SU-DHL-6 (cell line): Measurements from ENCODE around the gene PIGN.

Source experiments
- H2AFZ ChIP-seq: fragments of 200-600 bp; sonication (generic); 2 replicates; pipeline ENCODE4 v1.6.1; 2014; ENCODE audit warnings: low read depth, mild to moderate bottlenecking, moderate library complexity, mixed read lengths, antibody characterized with exemption, low read length; ENCODE audit not compliant: severe bottlenecking
- H3F3A ChIP-seq: fragments of 200-600 bp; shearing (Covaris generic); 2 replicates; pipeline ENCODE4 v1.6.0; 2016; ENCODE audit warnings: antibody characterized with exemption, mild to moderate bottlenecking; ENCODE audit not compliant: insufficient read depth
- H3K27ac ChIP-seq: fragments of 200-600 bp; sonication (generic); 2 replicates; pipeline ENCODE4 v1.5.1; 2016; ENCODE audit warnings: low read depth, mild to moderate bottlenecking, low read length, moderate library complexity, mixed read lengths
- H3K27me3 ChIP-seq: fragments of 200-600 bp; sonication (generic), shearing (Covaris generic); 2 replicates; pipeline ENCODE4 v1.6.0; 2014; ENCODE audit warnings: mild to moderate bottlenecking, low read length
- H3K36me3 ChIP-seq: fragments of 200-600 bp; sonication (generic); 2 replicates; pipeline ENCODE4 v1.6.1; 2014; ENCODE audit warnings: mild to moderate bottlenecking, low read length, mixed read lengths
- H3K4me2 ChIP-seq: fragments of 300-600, 200-600 bp; shearing (Covaris generic), sonication (generic); 2 replicates; pipeline ENCODE4 v1.6.0; 2014; ENCODE audit warnings: low read length, low read depth, mild to moderate bottlenecking; ENCODE audit not compliant: poor library complexity, severe bottlenecking
- H3K4me3 ChIP-seq: fragments of 200-600 bp; sonication (generic); 2 replicates; pipeline ENCODE4 v1.5.1; 2014; ENCODE audit warnings: antibody characterized with exemption, low read length, mild to moderate bottlenecking, mixed read lengths; ENCODE audit not compliant: insufficient read depth, poor library complexity, severe bottlenecking
- H3K79me2 ChIP-seq: fragments of 200-600 bp; sonication (generic); 2 replicates; pipeline ENCODE4 v1.6.1; 2014; ENCODE audit warnings: mild to moderate bottlenecking, low read length, moderate library complexity; ENCODE audit not compliant: insufficient read depth
- H3K9ac ChIP-seq: fragments of 200-600 bp; sonication (generic); 2 replicates; pipeline ENCODE4 v1.7.0; 2014; ENCODE audit warnings: mild to moderate bottlenecking, low read length
- H3K9me2 ChIP-seq: fragments of 200-600 bp; sonication (generic); replicated peaks from 2 replicates; pipeline ENCODE4 v1.6.1; 2014; ENCODE audit warnings: low read length; ENCODE audit not compliant: insufficient read depth
- H3K9me3 ChIP-seq: fragments of 200-600 bp; sonication (generic); 2 replicates; pipeline ENCODE4 v1.6.1; 2014; ENCODE audit warnings: low read length, mixed read lengths; ENCODE audit not compliant: insufficient read depth
- H4K20me1 ChIP-seq: fragments of 200-600 bp; sonication (generic); 2 replicates; pipeline ENCODE4 v1.6.1; 2014; ENCODE audit warnings: low read depth, mild to moderate bottlenecking, antibody characterized with exemption, low read length, moderate library complexity, mixed read lengths
- CTCF ChIP-seq: fragments of 200-600 bp; sonication (generic); IDR thresholded peaks from one replicate; pipeline ENCODE4 v1.5.1; 2017; ENCODE audit warnings: antibody characterized with exemption, mild to moderate bottlenecking, low read length, moderate library complexity; ENCODE audit not compliant: insufficient read depth, poor library complexity, severe bottlenecking
- EZH2phosphoT487 ChIP-seq: fragments of 200-600 bp; sonication (generic), shearing (Covaris generic); conservative IDR thresholded peaks from 2 replicates; pipeline ENCODE4 v1.6.1; 2018; ENCODE audit warnings: mild to moderate bottlenecking, antibody characterized with exemption, low read length, moderate library complexity, mixed read lengths

Gene PIGN

GRCh38 chr18:62177271-62177670 lies 9.6 kb downstream of the PIGN start:
- Histone ChIP-seq H2AFZ (no peak overlapping the region), H3K79me2 (peaks cover 42% of the 10 kb centered on the region), H3K9ac (no peak overlapping the region), H3K4me3 (no peak overlapping the region), H3K4me2 (no peak overlapping the region), H4K20me1 (peaks cover 4% of the 10 kb centered on the region; the same call in 1 of the 2 replicates), H3K9me2 (no peaks in the 10 kb centered on the region), H3K27me3 (no peaks in the 10 kb centered on the region), H3K27ac (no peak overlapping the region), H3K36me3 (peaks cover 4% of the 10 kb centered on the region; the same call in 1 of the 2 replicates), H3F3A (no peaks in the 10 kb centered on the region), H3K9me3 (no peaks in the 10 kb centered on the region)
- TF ChIP-seq CTCF (no peak), EZH2phosphoT487 (no peak)

- no peak overlapping the region for H3K27ac ChIP-seq
- H3K9ac ChIP-seq: no peak overlapping the region
- H3K4me2 ChIP-seq: no peak overlapping the region
- H3K9me2 ChIP-seq: no peaks in the 10 kb centered on the region
- H3K9me3 ChIP-seq: no peaks in the 10 kb centered on the region
- peaks cover 35% of the 10 kb centered on the region for H3K79me2 ChIP-seq
- H2AFZ ChIP-seq: no peak overlapping the region
- TF ChIP-seq CTCF (no peak), EZH2phosphoT487 (no peak)
- peaks cover 6% of the 10 kb centered on the region; the same call in 1 of the 2 replicates for H4K20me1 ChIP-seq
- H3K4me3 ChIP-seq: no peak overlapping the region
- peaks cover 4% of the 10 kb centered on the region; the same call in 1 of the 2 replicates for H3K36me3 ChIP-seq
- H3K27me3 ChIP-seq: no peaks in the 10 kb centered on the region
- H3F3A ChIP-seq: no peaks in the 10 kb centered on the region
Measured at GRCh38 chr18:62175521-62175920, 11.3 kb downstream of the PIGN start.

GRCh38 chr18:62172298-62172697 lies 14.6 kb downstream of the PIGN start:
- Histone ChIP-seq H3K4me2 (no peak overlapping the region), H3K27ac (no peak overlapping the region), H4K20me1 (peaks cover 6% of the 10 kb centered on the region; the same call in 1 of the 2 replicates), H3K4me3 (no peak overlapping the region), H3K27me3 (no peaks in the 10 kb centered on the region), H3K79me2 (peaks cover 17% of the 10 kb centered on the region), H3K9ac (no peak overlapping the region), H3K9me3 (no peaks in the 10 kb centered on the region), H3K36me3 (peaks cover 4% of the 10 kb centered on the region; the same call in 1 of the 2 replicates), H3F3A (no peaks in the 10 kb centered on the region), H2AFZ (no peak overlapping the region), H3K9me2 (no peaks in the 10 kb centered on the region)
- no peak for TF ChIP-seq EZH2phosphoT487
- TF ChIP-seq CTCF: no peak
